ENCODE measurements around the gene MRTFB. TPM values are rescaled to one million over a fixed set of nuclear protein-coding genes. Genes with fewer than 3 reads are reported as not detected.

The MRTFB gene
- total RNA-seq, 4 donors from 2014 or later = 31.9 to 128 (median 56.4) TPM

GRCh38 chr16:14186795-14187221 is 115.7 kb downstream of the MRTFB start:
- intact Hi-C loops (cut with DNase I; ENCODE audit: low total_unique reads) = no loop called here
- H3K4me3 ChIP-seq (ENCODE audit: low read depth, poor library complexity, severe bottlenecking) = no peak overlapping the region
- TF ChIP-seq POLR2A (IDR thresholded peaks at IDR 0.05) (no peak), CTCF (IDR thresholded peaks at IDR 0.05) (no peak)
- DNase-seq (ENCODE audit: low spot score in 2 of 2) = no peak
- 61 to 64% methylated on average over 5 of the region's 5 CpGs for WGBS, 2 donors

DNA sequence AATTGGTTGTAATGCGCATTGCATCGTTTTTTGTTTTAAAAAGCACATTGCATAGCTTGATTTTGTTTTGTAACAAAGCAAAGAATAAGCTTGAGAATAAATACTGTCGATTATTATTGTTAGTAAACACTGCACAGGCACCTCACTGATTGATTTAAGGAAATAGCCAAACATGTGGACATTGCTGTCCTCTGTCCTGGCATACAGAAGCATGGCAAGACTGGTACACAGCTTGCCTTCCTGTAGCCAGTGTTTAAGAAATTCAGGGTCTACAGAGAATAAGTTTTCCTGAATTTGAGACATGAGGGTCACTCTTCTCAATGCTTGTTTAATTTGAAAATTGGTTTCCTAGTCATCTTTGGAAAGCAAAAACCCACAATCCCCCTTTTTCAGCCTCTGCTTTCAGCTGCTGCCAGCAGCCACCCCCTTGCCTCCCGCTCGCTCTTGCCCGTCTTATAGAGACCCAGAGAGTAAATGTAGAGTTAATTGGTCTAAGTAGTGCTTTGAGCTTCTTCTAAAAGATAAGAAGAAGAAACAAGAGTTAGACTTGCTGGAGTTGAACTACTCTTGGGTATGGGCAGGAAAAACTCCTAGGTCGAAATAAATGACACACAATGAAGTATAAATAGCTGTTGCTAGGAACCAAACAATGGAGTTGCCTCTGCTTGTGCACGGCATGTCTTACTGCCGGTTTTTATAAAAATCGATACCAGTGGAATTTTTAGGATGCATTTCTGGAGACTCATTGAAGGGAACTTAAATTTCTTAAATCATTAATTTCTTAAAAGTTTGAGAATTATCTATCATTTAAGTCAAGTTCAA is 116.6 kb downstream of the MRTFB start:
- H3K4me3 ChIP-seq (ENCODE audit: low read depth, poor library complexity, severe bottlenecking) = no peak overlapping the region
- intact Hi-C loops (cut with DNase I; ENCODE audit: low total_unique reads) = no loop called here
- no peak for DNase-seq (ENCODE audit: low spot score in 2 of 2)
- TF ChIP-seq POLR2A (IDR thresholded peaks at IDR 0.05) = no peak
- TF ChIP-seq CTCF (IDR thresholded peaks at IDR 0.05) = no peak
- WGBS, 2 donors = 71 to 75% methylated on average over 10 of the region's 10 CpGs

DNA sequence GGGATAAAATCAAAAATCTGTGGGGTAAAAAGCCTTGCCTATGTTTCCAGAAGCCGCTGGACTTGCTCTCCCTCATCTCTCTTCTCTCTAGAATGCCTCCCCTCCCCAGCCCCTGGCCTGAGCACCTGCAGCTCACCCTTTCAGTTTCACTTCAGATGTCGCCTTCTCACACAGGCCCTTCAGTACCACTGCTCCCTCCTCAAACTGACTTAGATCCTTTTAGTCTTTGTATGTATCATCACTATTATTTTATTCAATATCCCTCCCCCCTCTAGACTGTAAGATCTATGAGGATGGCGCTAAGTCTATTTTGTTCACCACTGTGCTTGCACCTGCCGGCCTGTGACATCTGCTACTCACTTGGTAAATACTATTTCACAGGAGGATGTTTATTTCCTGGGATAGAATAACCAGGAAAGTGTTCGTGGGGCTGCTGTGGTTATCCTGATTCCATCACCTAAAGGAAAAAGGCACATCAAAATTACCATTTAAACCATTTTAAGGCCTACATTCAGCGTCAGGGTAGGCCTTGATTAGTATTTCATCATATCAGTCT is 122.3 kb downstream of the MRTFB start:
- intact Hi-C loops (cut with DNase I; ENCODE audit: low total_unique reads) = no loop called here
- TF ChIP-seq CTCF (IDR thresholded peaks at IDR 0.05) (no peak), POLR2A (IDR thresholded peaks at IDR 0.05) (no peak)
- 77 to 81% methylated on average over 6 of the region's 6 CpGs for WGBS, 2 donors
- no peak for DNase-seq (ENCODE audit: low spot score in 2 of 2)
- H3K4me3 ChIP-seq (ENCODE audit: low read depth, poor library complexity, severe bottlenecking) = no peak overlapping the region

- no peak overlapping the region for H3K4me3 ChIP-seq (ENCODE audit: low read depth, poor library complexity, severe bottlenecking)
- intact Hi-C loops (cut with DNase I; ENCODE audit: low total_unique reads) = no loop called here
- 86 to 91% methylated on average over 5 of the region's 5 CpGs for whole genome bisulfite sequencing, 2 donors
Observed at GRCh38 chr16:14194721-14195120, 123.6 kb downstream of the MRTFB start.

DNA sequence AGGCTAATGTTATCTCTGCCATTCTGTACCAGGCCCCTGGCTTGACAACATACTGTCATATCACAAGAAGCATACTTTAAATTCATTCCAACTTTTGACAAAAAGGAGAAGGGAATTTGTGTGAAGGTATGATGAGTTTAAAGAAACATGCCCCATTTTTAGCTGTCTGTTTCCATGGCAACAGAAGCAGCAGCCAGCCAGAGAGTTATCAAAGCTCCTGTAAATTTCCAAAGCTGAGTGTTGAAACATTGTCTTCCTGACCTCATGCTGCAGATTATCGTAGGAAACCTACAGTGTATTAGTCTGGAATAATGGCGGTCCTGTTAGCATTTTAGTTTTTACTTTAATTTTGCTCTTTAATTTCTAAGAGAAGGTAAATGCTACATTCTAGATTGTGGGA is 124.9 kb downstream of the MRTFB start:
- H3K4me3 ChIP-seq (ENCODE audit: low read depth, poor library complexity, severe bottlenecking) = no peak overlapping the region
- DNase-seq (ENCODE audit: low spot score in 2 of 2) = no peak
- 85 to 93% methylated on average over 2 of the region's 2 CpGs for WGBS, 2 donors
- TF ChIP-seq CTCF (IDR thresholded peaks at IDR 0.05) = no peak
- no peak for TF ChIP-seq POLR2A (IDR thresholded peaks at IDR 0.05)
- intact Hi-C loops (cut with DNase I; ENCODE audit: low total_unique reads) = no loop called here

More at GRCh38 chr16:14194721-14195120, 123.6 kb downstream of the MRTFB start:
- TF ChIP-seq CTCF (IDR thresholded peaks at IDR 0.05) (no peak), POLR2A (IDR thresholded peaks at IDR 0.05) (no peak)
- no peak for DNase-seq (ENCODE audit: low spot score in 2 of 2)

Data from lower leg skin (tissue), 4 donors.